GM19240 (cell line): ENCODE results near the gene HMGN3.

Experiments
- DNase-seq: peaks from one replicate; pipeline ENCODE4 v3.0.0; 2011; ENCODE audit warnings: low spot score; ENCODE audit not compliant: insufficient read length

Gene HMGN3

GRCh38 chr6:79232696-79233462 lies 1.6 kb downstream of the HMGN3 start:
- no peak for DNase-seq

- DNase-seq = no peak
Observed at GRCh38 chr6:79231666-79232065, 2.8 kb downstream of the HMGN3 start.

GRCh38 chr6:79231101-79231500 lies 3.4 kb downstream of the HMGN3 start:
- no peak for DNase-seq

GRCh38 chr6:79230149-79230548 lies 4.3 kb downstream of the HMGN3 start:
- no peak for DNase-seq

- DNase-seq = no peak
Observed at GRCh38 chr6:79227445-79227844, 7.0 kb downstream of the HMGN3 start.

GRCh38 chr6:79226660-79227059 lies 7.8 kb downstream of the HMGN3 start:
- DNase-seq = no peak

- DNase-seq = no peak
Observed at GRCh38 chr6:79225717-79226599, 8.5 kb downstream of the HMGN3 start.

GRCh38 chr6:79223611-79224404 lies 10.7 kb downstream of the HMGN3 start:
- DNase-seq = no peak

- no peak for DNase-seq
Observed at GRCh38 chr6:79215213-79215824, 19.2 kb downstream of the HMGN3 start.

- no peak for DNase-seq
Observed at GRCh38 chr6:79212859-79213258, 21.6 kb downstream of the HMGN3 start.

- no peak for DNase-seq
Observed at GRCh38 chr6:79208816-79209215, 25.7 kb downstream of the HMGN3 start.

GRCh38 chr6:79203753-79204253 lies 30.7 kb downstream of the HMGN3 start:
- DNase-seq = no peak

GRCh38 chr6:79202556-79202955 lies 31.9 kb downstream of the HMGN3 start:
- no peak for DNase-seq

- no peak for DNase-seq
Observed at GRCh38 chr6:79201983-79202382, 32.5 kb downstream of the HMGN3 start.

- DNase-seq = no peak
Observed at GRCh38 chr6:79201143-79201542, 33.3 kb downstream of the HMGN3 start.

- DNase-seq = no peak
Observed at GRCh38 chr6:79196912-79197311, 37.6 kb downstream of the HMGN3 start.

GRCh38 chr6:79193971-79194370 lies 40.5 kb downstream of the HMGN3 start:
- no peak for DNase-seq

- no peak for DNase-seq
Observed at GRCh38 chr6:79189760-79190350, 44.6 kb downstream of the HMGN3 start.

- no peak for DNase-seq
Observed at GRCh38 chr6:79188885-79189480, 45.5 kb downstream of the HMGN3 start.

- no peak for DNase-seq
Observed at GRCh38 chr6:79188107-79188506, 46.4 kb downstream of the HMGN3 start.
